GM18907 (cell line): ENCODE data around the gene MBLAC1.
"Not testable (repeated sequence)": the region's sequence is repeated elsewhere in the genome, so short reads cannot be mapped to it uniquely, and the experiment has no call there.

Experiments used
- ATAC-seq: cut with Tn5 transposase; IDR thresholded peaks from one replicate; pipeline ENCODE4 v1.9.1; 2021; ENCODE audit warnings: mild to moderate bottlenecking, moderate library complexity; ENCODE audit not compliant: unreplicated experiment

MBLAC1 gene

DNA sequence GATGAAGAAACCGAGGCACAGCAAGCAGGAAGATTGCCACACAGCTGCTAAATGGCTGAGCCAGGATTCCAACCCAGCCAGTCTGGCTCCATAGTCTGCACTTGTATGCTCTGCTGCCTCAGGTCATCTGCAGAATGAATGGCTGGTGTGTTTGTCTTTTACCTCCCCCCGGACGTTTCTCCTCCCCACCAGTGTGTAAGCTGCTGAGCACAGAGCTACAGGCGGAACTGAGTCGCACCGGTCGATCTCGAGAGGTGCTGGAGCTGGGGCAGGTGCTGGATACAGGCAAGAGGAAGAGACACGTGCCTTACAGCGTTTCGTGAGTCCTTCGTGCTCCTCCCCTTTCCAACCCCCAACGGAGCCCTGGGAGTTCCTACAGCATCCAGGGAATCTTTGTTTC, 4.7 kb upstream of the MBLAC1 start:
- ATAC-seq: no peak

DNA sequence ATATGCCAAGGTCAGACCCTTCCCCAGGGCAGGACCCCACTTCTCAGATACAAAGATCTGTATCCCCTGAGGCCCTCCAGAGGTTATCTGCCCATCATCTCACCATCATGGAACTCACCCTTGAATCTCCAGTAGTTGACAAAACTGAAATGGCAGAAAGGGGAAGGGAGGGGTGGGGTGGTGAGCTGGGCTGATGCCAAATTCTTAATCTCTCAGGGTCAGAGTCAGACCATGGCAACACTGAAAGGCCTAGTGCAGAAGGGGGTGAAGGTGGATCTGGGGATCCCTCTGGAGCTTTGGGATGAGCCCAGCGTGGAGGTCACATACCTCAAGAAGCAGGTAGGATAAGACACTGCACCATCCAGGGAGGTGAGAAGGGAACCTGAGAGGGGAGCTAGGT, 4.2 kb upstream of the MBLAC1 start:
- no peak for ATAC-seq

DNA sequence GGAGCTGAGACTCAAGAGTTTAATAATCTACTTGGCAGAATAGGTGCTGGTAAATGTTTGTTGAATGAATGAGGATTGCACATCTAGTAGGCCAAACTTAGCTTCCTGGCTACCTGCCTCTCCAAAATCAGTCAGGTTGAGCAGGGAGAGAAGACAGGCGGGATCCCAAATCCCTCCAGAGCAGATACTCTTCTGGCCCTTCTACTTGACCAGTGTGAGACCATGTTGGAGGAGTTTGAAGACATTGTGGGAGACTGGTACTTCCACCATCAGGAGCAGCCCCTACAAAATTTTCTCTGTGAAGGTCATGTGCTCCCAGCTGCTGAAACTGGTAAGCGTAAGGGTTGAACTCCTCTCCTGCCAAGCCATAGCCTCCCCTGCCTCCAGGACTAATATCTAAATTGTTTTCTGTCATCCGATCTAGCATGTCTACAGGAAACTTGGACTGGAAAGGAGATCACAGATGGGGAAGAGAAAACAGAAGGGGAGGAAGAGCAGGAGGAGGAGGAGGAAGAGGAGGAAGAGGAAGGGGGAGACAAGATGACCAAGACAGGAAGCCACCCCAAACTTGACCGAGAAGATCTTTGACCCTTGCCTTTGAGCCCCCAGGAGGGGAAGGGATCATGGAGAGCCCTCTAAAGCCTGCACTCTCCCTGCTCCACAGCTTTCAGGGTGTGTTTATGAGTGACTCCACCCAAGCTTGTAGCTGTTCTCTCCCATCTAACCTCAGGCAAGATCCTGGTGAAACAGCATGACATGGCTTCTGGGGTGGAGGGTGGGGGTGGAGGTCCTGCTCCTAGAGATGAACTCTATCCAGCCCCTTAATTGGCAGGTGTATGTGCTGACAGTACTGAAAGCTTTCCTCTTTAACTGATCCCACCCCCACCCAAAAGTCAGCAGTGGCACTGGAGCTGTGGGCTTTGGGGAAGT, 2.2 kb upstream of the MBLAC1 start:
- no peak for ATAC-seq

DNA sequence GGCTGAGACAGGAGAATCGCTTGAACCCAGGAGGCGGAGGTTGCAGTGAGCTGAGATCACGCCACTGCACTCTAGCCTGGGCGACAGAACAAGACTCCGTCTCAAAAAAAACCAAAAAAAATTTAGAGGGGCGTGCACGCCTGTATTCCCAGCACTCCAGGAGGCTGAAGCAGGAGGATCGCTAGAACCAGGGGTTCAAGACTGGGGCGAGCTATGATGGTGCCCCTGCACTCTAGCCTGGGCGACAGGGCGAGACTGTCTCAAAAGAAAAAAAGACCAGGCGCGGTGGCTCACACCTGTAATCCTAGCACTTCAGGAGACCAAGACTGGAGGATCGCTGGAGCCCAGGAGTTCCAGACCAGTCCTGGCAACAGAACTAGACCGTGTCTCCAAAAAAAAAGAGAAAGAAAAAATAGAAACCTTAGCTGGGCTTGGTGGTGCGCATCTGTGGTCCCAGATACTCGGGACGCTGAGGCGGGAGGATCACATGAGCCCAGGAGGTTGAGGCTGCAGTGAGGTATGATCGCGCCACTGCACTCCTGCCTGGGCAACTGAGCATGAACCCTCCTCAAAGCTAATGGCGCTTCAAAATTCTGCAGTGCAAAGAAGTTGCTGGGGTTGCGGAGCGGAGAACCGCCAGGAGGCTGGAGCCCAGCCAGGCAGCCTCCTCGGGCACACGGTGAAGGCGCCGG, 382 bp upstream of the MBLAC1 start:
- peak; percentile 28 for ATAC-seq

DNA sequence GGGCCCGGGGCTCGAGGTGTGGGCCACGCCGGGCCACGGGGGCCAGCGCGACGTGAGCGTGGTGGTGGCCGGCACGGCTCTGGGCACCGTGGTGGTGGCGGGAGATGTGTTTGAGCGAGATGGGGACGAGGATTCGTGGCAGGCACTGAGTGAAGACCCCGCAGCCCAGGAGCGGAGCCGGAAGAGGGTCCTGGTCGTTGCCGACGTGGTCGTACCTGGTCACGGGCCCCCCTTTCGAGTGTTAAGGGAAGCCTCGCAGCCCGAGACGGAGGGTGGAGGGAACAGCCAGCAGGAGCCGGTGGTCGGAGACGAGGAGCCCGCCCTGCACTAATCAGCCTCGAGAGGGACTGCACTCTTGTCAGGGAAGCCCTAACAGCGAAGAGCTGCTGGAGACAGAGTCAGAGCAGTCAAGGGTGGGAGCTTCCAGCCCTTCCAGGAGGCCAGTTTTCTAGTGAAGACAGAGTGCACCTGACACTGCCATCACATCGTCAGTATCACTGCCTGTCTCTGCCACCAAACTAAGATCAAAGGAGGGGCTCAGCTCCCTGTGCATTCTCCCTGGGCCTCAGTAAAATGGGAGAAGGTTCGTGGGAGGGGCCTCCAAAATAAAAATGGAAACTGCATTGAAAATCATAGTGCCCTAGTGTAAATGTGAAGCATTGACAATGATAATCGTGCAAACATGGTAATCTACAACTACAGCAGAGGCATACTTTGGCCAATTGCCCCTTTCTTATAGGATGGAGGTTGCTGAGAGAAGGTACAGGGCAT, 1.3 kb downstream of the MBLAC1 start:
- ATAC-seq: no peak

DNA sequence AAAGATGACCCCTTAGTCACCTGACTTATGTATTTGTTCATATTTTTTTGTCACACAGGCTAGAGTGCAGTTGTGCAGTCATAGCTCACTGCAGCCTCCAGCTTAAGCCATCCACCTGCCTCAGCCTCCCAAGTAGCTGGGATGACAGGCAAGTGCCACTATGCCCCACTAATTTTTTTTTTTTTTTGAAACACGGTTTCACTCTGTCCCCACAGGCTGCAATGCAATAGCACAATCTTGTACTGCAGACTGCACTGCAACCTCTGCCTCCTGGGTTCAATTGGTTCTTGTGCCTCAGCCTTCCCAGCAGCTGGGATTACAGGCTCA, 1.8 kb downstream of the MBLAC1 start:
- ATAC-seq: no peak

DNA sequence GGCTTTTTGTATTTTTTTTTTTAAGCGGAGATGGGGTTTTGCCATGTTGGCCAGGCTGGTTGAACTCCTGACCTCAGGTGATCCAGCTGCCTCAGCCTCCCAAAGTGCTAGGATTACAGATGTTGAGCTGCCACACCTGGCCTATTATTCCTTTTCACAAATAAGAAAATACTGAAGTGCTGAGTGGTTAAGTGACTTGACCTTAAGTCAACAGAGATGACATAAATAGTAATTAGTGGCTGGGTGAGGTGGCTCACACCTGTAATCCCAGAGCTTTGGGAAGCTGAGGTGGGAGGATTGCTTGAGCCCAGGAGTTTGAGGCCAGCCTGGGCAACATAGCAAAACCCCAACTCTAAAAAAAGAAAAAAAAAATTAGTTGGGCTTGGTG, 3.4 kb downstream of the MBLAC1 start:
- not testable (repeated sequence) for ATAC-seq

DNA sequence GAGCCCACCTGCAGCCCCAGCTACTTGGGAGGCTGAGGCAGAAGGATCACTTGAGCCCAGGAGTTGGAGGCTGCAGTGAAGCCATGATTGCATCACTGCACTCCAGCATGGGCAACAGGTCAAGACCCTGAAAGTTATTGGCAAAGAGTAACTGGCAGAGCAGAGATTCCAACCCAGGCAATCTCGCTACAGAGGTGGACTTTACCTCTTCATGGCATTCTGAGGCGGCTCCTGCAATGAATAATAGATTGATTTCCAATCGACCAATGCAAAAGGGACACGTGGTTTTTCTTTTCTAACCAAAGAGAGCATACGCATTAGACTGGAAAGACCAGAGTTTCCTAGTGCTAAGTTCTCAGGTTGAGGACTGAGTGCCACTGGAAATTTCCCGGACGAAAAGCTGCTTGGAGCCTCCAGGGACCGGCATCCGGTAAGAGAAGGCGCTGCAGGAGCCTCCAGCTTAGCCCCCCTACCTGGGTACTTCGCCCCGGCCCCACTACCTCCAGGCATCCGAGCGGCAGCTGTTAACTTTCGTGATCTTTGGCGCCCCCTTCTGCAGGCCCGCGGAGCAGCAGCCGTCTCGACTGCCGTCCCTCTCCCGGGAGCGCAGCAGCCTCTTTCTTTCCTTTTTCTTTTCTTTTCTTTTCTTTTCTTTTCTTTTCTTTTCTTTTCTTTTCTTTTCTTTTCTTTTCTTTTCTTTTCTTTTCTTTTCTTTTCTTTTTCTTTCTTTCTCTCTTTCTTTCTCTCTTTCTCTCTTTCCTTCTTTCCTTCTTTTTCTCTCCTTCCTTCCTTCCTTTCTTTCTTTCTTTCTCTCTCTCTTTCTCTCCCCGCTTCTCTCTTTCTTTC, 4.1 kb downstream of the MBLAC1 start:
- ATAC-seq: no peak

DNA sequence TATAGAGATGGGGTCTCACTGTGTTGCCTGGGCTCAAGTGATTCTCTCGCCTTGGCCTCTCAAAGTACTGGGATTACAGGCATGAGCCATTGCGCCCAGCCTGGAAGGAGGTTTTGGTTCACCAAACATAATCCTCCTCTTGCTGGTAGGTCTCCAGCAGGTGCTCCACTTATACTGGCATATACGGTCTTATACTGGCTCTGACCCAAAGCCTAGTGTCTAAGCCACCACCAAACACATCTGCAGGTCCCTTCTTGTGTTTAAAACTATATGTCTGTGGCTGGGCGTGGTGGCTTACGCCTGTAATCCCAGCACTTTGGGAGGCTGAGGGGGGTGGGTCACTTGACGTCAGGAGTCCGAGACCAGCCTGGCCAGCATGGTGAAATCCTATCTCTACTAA, 5.4 kb downstream of the MBLAC1 start:
- no peak for ATAC-seq

DNA sequence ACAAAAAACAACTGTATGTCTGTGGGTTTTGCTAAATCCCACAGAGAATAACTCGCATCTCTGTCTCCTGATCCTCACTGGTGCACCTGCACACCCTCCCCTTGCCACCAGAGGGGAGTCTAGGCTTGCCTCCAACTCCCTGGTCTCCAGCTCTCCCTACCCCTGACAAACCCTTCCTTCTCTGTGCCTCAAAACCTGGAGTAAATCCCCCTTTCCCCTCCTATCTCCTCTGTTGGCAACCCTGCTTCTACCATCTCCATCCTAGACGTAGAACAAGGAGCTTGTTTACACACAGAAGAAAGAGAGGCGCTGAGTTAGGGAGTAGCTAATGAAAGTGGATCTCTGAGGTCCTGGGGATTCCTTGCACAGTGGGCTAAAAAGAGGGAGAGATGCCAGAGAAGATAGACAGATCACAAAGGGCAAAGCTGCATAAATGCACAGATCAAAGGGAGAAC, 6.0 kb downstream of the MBLAC1 start:
- ATAC-seq: peak; percentile 75

DNA sequence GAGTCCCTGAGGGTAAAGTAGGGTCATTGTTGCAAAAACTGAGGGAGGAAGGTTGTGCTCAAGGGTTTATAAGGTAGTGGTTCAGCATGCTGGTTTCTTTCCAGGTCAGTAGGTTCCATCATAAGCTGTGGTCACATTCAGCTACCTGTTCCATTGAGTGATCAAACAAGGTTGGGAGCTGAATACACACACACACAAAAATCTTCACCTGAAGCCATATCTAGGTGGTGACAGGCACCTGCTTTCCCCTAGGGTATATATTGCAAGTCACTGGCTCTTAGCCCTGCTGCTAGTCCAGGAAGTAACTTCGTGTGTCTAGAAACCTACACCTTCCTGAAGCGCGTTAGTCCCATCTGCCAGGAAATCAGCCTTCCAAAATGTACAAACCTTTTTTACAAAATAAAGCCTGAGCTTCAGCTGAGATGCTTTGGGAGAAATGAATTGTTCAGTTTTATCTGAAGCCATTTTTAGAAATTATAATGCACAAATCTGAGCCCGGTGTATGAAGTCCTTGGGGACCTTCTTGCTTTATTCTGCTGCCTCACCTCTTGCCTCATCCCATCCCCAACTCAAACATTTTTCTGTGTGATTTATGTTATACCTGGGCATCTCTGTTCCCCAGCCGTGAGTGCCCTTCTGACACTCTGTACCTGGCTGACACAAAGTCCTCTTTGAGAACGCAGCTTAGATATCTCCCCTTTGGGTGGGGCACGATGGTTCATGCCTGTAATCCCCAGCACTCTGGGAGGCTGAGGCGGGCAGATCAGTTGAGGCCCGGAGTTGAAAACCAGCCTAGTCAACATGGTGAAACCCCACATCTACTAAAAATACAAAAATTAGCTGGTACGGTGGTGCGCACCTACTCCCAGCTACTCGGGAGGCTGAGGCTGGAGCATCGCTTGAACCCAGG, 11.3 kb downstream of the MBLAC1 start:
- no peak for ATAC-seq

DNA sequence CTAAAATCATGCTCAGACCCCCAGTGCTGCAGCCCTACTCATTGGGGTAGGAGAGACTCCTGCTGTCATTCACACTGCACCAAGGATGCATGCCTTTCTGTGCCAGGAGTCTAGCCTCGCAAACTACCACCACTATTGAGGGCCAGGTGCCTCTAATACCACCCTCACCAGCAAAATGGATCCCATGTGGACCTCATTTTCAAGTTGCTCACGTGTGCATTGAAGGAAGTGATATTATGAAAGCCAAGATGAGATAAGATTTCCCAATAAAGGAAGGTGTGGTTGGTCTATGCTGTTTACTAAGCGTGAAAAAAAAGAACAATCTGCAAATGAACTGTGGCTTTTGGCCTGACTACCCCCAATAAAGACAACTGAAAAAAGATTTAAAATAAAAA, 14.8 kb downstream of the MBLAC1 start:
- ATAC-seq: no peak

DNA sequence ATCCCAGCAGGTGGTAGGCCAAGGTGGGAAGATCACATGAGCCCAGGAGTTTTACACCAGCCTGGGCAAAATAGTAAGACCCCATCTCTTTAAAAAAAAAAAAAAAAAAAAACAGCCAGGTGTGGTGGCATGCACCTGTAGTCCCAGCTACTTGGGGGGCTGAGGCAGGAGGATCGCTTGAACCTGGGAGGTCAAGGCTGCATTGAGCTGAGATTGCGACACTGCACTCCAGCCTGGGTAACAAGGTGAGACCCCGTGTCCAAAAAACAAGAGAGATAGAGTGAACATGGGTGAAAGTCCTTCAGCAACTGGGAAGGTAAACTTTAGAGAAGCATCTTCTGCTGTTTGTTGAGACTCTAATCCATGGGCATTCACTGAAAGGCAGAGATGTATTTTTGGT, 15.7 kb downstream of the MBLAC1 start:
- ATAC-seq: no peak

DNA sequence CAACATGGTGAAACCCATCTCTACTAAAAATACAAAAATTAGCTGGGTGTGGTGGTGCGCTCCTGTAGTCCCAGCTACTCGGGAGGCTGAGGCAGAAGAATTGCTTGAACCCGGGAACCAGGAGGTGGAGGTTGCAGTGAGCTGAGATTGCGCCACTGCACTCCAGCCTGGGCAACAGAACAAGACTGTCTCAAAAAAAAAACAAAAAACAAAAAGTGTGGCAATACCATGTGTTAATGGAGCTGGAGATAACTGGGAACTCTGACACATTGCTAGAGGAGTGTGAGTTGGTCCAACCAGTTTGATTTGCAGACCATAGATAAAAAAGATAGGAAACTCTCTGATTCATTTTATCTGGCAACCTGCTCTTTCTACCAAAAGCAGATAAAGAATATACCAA, 19.6 kb downstream of the MBLAC1 start:
- ATAC-seq: not testable (repeated sequence)

DNA sequence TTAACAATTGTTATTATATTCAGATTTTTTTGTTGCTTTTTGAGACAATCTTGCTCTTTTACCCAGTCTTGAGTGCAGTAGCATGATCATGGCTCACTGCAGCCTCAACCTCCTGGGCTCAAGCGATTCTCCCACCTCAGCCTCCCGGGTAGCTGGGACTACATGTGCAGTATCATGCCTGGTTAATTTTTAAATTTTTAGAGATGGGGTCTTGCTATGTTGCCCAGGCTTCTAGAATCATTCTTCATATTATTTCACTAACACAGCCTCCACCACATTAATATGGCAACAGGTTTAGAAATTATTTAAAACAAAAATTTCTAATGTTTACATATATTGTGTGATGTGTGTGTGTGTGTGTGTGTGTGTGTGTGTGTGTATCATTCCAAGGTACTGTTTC, 20.5 kb downstream of the MBLAC1 start:
- ATAC-seq: no peak

DNA sequence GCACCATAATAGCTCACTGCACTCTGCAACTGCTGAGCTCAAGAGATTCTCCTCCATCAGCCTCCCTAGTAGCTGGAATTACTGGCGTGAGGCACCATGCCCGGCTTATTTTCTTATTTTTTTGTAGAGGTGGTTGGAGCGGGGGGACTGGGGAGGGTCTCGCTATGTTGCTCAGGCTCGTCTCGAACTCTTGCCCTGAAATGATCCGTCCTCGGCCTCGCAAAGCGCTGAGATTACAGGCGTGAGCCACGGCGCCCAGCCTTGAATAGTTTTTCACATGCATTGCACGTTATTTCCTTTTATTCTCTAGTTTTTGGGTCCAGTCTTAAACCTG, 21.4 kb downstream of the MBLAC1 start:
- no peak for ATAC-seq

DNA sequence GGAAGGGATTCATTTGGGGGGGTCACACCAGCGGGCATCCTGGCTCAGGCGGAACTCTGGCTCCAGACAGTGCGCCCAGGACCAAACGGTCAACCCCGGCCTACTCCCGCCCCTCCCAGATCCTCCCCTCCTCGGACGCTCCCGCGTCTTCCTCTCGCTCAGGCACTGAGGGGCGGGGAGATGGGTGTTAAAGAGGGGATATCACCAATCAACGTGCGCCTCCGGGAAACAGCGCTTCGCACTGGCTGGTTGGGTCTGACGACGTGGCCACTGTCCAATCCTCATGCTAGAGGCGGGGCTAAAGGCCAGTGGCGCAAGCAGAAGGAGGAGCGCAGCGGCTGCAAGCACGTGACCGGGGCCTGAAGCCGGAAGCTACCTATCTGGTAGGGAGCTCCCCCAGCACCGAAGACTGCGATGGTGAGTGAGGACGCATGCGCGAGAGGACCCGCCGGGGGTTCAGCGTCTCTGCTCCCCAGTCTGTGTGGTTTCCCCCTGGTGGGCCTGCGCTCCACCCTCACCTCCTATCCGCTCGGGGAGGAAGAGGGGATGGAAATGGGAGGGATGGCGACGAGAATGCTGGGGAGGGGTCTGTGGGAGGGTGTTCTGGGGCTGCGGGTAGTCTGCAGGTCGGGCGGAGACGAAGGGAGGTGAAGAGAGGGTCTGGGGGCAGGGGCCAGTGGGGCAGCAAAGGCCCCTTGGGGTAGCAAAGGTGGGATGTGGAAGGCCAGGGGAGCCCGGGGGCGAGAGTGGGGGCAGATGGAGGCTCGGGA, 22.0 kb downstream of the MBLAC1 start, which contains the start of gene LAMTOR4:
TSS of gene LAMTOR4 (plus strand) at position 360 of the 770 bp plus-strand sequence. CDS start at position 415, 55 bp downstream.
- ATAC-seq: peak; percentile 96

DNA sequence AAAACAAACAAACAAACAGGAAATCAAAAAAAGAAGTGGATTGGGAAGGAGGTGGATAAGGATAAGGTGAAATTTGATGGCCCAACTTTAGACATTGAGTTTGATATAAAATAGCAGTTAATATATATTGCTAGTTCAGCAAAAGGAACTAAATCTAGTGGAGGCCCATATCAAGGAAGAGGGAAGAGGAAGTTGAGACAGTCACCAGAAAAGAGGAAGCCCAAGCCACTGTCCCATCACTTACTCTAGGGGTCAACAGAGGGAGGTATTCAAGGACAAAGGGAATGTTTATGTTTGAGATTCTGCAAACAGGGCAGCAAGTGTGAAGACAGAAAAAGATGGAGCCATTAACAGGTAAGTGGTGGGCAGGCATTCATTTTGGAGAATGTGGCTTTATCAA, 25.6 kb downstream of the MBLAC1 start:
- no peak for ATAC-seq
